Cardiac septum (tissue), 1 donor: ENCODE data around the gene PEF1. TPM values are rescaled to one million over a fixed set of nuclear protein-coding genes. Genes with fewer than 3 reads are reported as not detected.

Experiments
- DNase-seq: peaks from one replicate; pipeline ENCODE4 v3.0.0-alpha.2; 2020; ENCODE audit warnings: low spot score
- intact Hi-C: fragments of 100-400 bp; cut with DNase I; formaldehyde crosslinking; loops from one replicate; pipeline ENCODE4 v1.14.0; 2022
- total RNA-seq: library from RNA; stranded (reverse); fragmentation: NEBNext Ultra II Directional; extraction: Animal tissue kit (Norgen Biotek cat#: 25700); gene quantifications from one replicate; pipeline ENCODE4 v1.2.1, GENCODE V29; 2021
- donor health status: DM: no; HTN: no; CAD: no.

Gene PEF1
- total RNA-seq, 1 donor from 2014 or later: 55.1 TPM

GRCh38 chr1:31658721-31659120 is 14.0 kb upstream of the PEF1 start:
- DNase-seq: no peak
- intact Hi-C loops: no loop called here

- no peak for DNase-seq
- intact Hi-C loops: no loop called here
Observed at GRCh38 chr1:31657972-31658510, 13.4 kb upstream of the PEF1 start.

- intact Hi-C loops: no loop called here
- DNase-seq: no peak
Observed at GRCh38 chr1:31657020-31657804, 12.5 kb upstream of the PEF1 start.

- intact Hi-C loops: no loop called here
Observed at GRCh38 chr1:31655756-31656155, 11.1 kb upstream of the PEF1 start.

GRCh38 chr1:31655104-31655503 is 10.4 kb upstream of the PEF1 start:
- intact Hi-C loops: no loop called here
- DNase-seq: no peak

More at GRCh38 chr1:31655756-31656155, 11.1 kb upstream of the PEF1 start:
- DNase-seq: no peak

- intact Hi-C loops: no loop called here
- DNase-seq: no peak
Observed at GRCh38 chr1:31654474-31654776, 9.7 kb upstream of the PEF1 start.

GRCh38 chr1:31653717-31654473 is 9.2 kb upstream of the PEF1 start:
- DNase-seq: no peak
- intact Hi-C loops: no loop called here

GRCh38 chr1:31652891-31653499 is 8.3 kb upstream of the PEF1 start:
- intact Hi-C loops: no loop called here
- DNase-seq: no peak

GRCh38 chr1:31651766-31652165 is 7.1 kb upstream of the PEF1 start:
- DNase-seq: no peak
- intact Hi-C loops: no loop called here

GRCh38 chr1:31651089-31651420 is 6.4 kb upstream of the PEF1 start:
- intact Hi-C loops: no loop called here
- no peak for DNase-seq

- intact Hi-C loops: no loop called here
- DNase-seq: no peak
Observed at GRCh38 chr1:31650161-31651088, 5.7 kb upstream of the PEF1 start.

- DNase-seq: no peak
- intact Hi-C loops: no loop called here
Observed at GRCh38 chr1:31648641-31649357, 4.1 kb upstream of the PEF1 start.

GRCh38 chr1:31648190-31648589 is 3.5 kb upstream of the PEF1 start:
- intact Hi-C loops: no loop called here
- no peak for DNase-seq

GRCh38 chr1:31647106-31647505 is 2.4 kb upstream of the PEF1 start:
- DNase-seq: no peak
- intact Hi-C loops: loop anchor here (1.0 kb wide), 1 partner anchor 66 kb away; no protein-coding TSS in a partner anchor

GRCh38 chr1:31646259-31646960 is 1.7 kb upstream of the PEF1 start:
- DNase-seq: no peak
- intact Hi-C loops: no loop called here

- intact Hi-C loops: no loop called here
- DNase-seq: no peak
Observed at GRCh38 chr1:31645274-31645568, 545 bp upstream of the PEF1 start.

GRCh38 chr1:31643976-31644559 is 608 bp downstream of the PEF1 start:
- intact Hi-C loops: no loop called here
- DNase-seq: no peak

GRCh38 chr1:31642897-31643296 is 1.8 kb downstream of the PEF1 start:
- DNase-seq: no peak
- intact Hi-C loops: no loop called here
